GF-D8 (cell line): ENCODE data around the gene CENPV.

ENCODE experiments used
- DNase-seq: peaks from one replicate; lab custom pipeline; 2025; lab: John Stamatoyannopoulos, UW

Gene CENPV

GRCh38 chr17:16358394-16358793 is 5.1 kb upstream of the CENPV start:
- no peak for DNase-seq

- DNase-seq, result no peak
Measured at GRCh38 chr17:16354585-16354984, 1.3 kb upstream of the CENPV start.

GRCh38 chr17:16352667-16353316 is 477 bp downstream of the CENPV start:
- no peak for DNase-seq

GRCh38 chr17:16352303-16352666 is 984 bp downstream of the CENPV start:
- DNase-seq, result no peak

GRCh38 chr17:16351831-16352230 is 1.4 kb downstream of the CENPV start:
- no peak for DNase-seq

GRCh38 chr17:16349431-16349830 is 3.8 kb downstream of the CENPV start:
- no peak for DNase-seq

GRCh38 chr17:16348586-16348985 is 4.7 kb downstream of the CENPV start:
- no peak for DNase-seq

GRCh38 chr17:16346721-16347271 is 6.5 kb downstream of the CENPV start:
- DNase-seq, result no peak

- no peak for DNase-seq
Measured at GRCh38 chr17:16345565-16345964, 7.7 kb downstream of the CENPV start.

- DNase-seq, result no peak
Measured at GRCh38 chr17:16343569-16343968, 9.7 kb downstream of the CENPV start.

- no peak for DNase-seq
Measured at GRCh38 chr17:16342979-16343378, 10.3 kb downstream of the CENPV start.

- no peak for DNase-seq
Measured at GRCh38 chr17:16339959-16340358, 13.3 kb downstream of the CENPV start.

- no peak for DNase-seq
Measured at GRCh38 chr17:16339402-16339801, 13.9 kb downstream of the CENPV start.

- DNase-seq, result no peak
Measured at GRCh38 chr17:16338391-16338790, 14.9 kb downstream of the CENPV start.

- no peak for DNase-seq
Measured at GRCh38 chr17:16329519-16330271, 23.6 kb downstream of the CENPV start.

GRCh38 chr17:16328997-16329396 is 24.3 kb downstream of the CENPV start:
- no peak for DNase-seq

GRCh38 chr17:16327018-16327417 is 26.3 kb downstream of the CENPV start:
- no peak for DNase-seq

- no peak for DNase-seq
Measured at GRCh38 chr17:16325964-16326363, 27.3 kb downstream of the CENPV start.

GRCh38 chr17:16322636-16323035 is 30.6 kb downstream of the CENPV start:
- no peak for DNase-seq

- DNase-seq, result no peak
Measured at GRCh38 chr17:16319969-16320368, 33.3 kb downstream of the CENPV start.

- DNase-seq, result no peak
Measured at GRCh38 chr17:16314859-16315258, 38.4 kb downstream of the CENPV start.

- no peak for DNase-seq
Measured at GRCh38 chr17:16314189-16314588, 39.1 kb downstream of the CENPV start.
